Keratinocyte (primary cell): ENCODE results near the gene HK1. TPM values are rescaled to one million over a fixed set of nuclear protein-coding genes. Genes with fewer than 3 reads are reported as not detected.

Experiments
- DNase-seq: peaks from one replicate; pipeline ENCODE4 v3.0.0-alpha.2; 2011; ENCODE audit warnings: low read depth, missing footprints, low spot score
- FAIRE-seq: peaks from 2 replicates; lab custom pipeline; 2011; peaks lifted over from hg19 to GRCh38; lab: Jason Lieb, UNC
- H2AFZ ChIP-seq: 2 replicates; pipeline ENCODE4 v1.6.0; 2012; ENCODE audit warnings: low read length, control low read depth, inconsistent platforms; ENCODE audit not compliant: control insufficient read depth
- H3K27ac ChIP-seq: 2 replicates; pipeline ENCODE4 v1.5.1; 2011; ENCODE audit warnings: low read length; ENCODE audit not compliant: control insufficient read depth, insufficient read depth
- H3K27me3 ChIP-seq: 3 replicates; pipeline ENCODE4 v1.6.0; 2011; ENCODE audit warnings: low read length; ENCODE audit not compliant: control insufficient read depth, insufficient read depth; ENCODE audit errors: extremely low read depth
- H3K36me3 ChIP-seq, 2 experiments: 2 replicates in 1 of 2; 3 replicates in 1 of 2; pipeline ENCODE4 v1.5.1; 2011; ENCODE audit warnings: low read length in 2 of 2, mild to moderate bottlenecking in 1 of 2; ENCODE audit not compliant: control insufficient read depth in 2 of 2, insufficient read depth in 2 of 2; ENCODE audit errors: extremely low read depth in 1 of 2
- H3K4me1 ChIP-seq: 3 replicates; pipeline ENCODE4 v1.5.1; 2011; ENCODE audit warnings: low read length; ENCODE audit not compliant: control insufficient read depth, insufficient read depth; ENCODE audit errors: extremely low read depth
- H3K4me2 ChIP-seq: 3 replicates; pipeline ENCODE4 v1.6.0; 2011; ENCODE audit warnings: low read depth, low read length; ENCODE audit not compliant: control insufficient read depth, insufficient read depth; ENCODE audit errors: extremely low read depth
- H3K4me3 ChIP-seq, 3 experiments: fragments of 200-600 bp in 1 of 3; sonication (generic) in 1 of 3; 2 replicates in 2 of 3; 3 replicates in 1 of 3; pipeline ENCODE4 v1.5.1; 2011 to 2016; ENCODE audit warnings: low read length in 3 of 3, mild to moderate bottlenecking in 3 of 3, control low read depth in 2 of 3, inconsistent platforms in 1 of 3, low read depth in 1 of 3, mixed read lengths in 1 of 3, mixed run types in 1 of 3, moderate library complexity in 1 of 3; ENCODE audit not compliant: control insufficient read depth in 2 of 3, insufficient read depth in 2 of 3; ENCODE audit errors: extremely low read depth in 1 of 3
- H3K79me2 ChIP-seq: 2 replicates; pipeline ENCODE4 v1.6.0; 2012; ENCODE audit warnings: low read length; ENCODE audit not compliant: control insufficient read depth, insufficient read depth
- H3K9ac ChIP-seq: 3 replicates; pipeline ENCODE4 v1.6.0; 2011; ENCODE audit warnings: low read length; ENCODE audit not compliant: control insufficient read depth, insufficient read depth; ENCODE audit errors: extremely low read depth
- H3K9me1 ChIP-seq: 3 replicates; pipeline ENCODE4 v1.6.0; 2011; ENCODE audit warnings: low read length; ENCODE audit not compliant: control insufficient read depth, insufficient read depth; ENCODE audit errors: extremely low read depth
- H3K9me3 ChIP-seq: 2 replicates; pipeline ENCODE4 v1.5.1; 2012; ENCODE audit warnings: low read depth, low read length; ENCODE audit not compliant: control insufficient read depth
- H4K20me1 ChIP-seq: 3 replicates; pipeline ENCODE4 v1.6.0; 2011; ENCODE audit warnings: low read length; ENCODE audit not compliant: control insufficient read depth, insufficient read depth; ENCODE audit errors: extremely low read depth
- EZH2 ChIP-seq: IDR thresholded peaks from one replicate; pipeline ENCODE4 v1.6.1; 2012; ENCODE audit warnings: inconsistent platforms, mild to moderate bottlenecking, low read length, moderate library complexity
- dilution Hi-C: fragments of 300-500 bp; cut with MboI; formaldehyde crosslinking; loops from one replicate; pipeline ENCODE4 v1.7.0; 2020; ENCODE audit warnings: low sequenced_read_pairs; ENCODE audit not compliant: extremely low pct_ligation_motif_present
- polyA plus RNA-seq, 5 experiments: library from polyadenylated mRNA; depleted of rRNA in 3 of 5; stranded (reverse) in 3 of 5; stranded (forward) in 1 of 5; unstranded in 1 of 5; fragments of >200 nt; gene quantifications; 1 replicate in 1 of 5; 2 replicates in 3 of 5; 3 replicates in 1 of 5; pipeline versions ENCODE4 v1.2.1 to v1.2.3, GENCODE V29; 2011 to 2012; ENCODE audit warnings: missing spikeins in 2 of 5, low read depth in 1 of 5, low replicate concordance in 1 of 5
- TF ChIP-seq, protein P1 (sequence below), 3 experiments: IDR thresholded peaks in 1 of 3; conservative IDR thresholded peaks in 1 of 3; optimal IDR thresholded peaks in 1 of 3; 2 replicates in 2 of 3; 3 replicates in 1 of 3; pipeline versions ENCODE3 to v1.5.1; 2011; ENCODE audit warnings: low read length in 3 of 3, mild to moderate bottlenecking in 3 of 3, moderate library complexity in 2 of 3, control low read depth in 1 of 3, inconsistent platforms in 1 of 3; ENCODE audit not compliant: insufficient read depth in 2 of 3; ENCODE audit errors: extremely low read depth in 1 of 3

Gene HK1
- polyA plus RNA-seq, 1 donor (not counting 4 experiments of a cell fraction or from before 2014, with no cell fraction given) = 106 TPM

DNA sequence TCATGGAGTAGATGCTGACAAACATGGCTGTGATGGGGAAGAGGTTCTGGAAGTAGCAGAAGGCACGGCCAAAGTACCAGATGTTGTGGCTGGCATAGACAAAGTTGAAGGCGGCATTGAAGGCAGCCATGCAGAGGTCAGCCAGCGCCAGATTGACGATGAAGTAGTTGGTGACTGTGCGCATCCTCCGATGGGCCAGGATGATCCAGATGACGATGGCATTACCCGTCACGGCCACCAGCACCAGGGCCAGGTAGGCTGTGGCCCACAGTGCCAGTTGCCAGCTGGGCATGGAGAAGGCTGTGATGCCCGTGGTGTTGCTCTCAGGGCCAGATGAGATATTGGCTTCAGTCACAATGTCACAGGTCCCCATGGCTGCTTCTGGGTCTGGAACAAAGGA is 137.7 kb downstream of the HK1 start:
- TF ChIP-seq, protein P1, sequence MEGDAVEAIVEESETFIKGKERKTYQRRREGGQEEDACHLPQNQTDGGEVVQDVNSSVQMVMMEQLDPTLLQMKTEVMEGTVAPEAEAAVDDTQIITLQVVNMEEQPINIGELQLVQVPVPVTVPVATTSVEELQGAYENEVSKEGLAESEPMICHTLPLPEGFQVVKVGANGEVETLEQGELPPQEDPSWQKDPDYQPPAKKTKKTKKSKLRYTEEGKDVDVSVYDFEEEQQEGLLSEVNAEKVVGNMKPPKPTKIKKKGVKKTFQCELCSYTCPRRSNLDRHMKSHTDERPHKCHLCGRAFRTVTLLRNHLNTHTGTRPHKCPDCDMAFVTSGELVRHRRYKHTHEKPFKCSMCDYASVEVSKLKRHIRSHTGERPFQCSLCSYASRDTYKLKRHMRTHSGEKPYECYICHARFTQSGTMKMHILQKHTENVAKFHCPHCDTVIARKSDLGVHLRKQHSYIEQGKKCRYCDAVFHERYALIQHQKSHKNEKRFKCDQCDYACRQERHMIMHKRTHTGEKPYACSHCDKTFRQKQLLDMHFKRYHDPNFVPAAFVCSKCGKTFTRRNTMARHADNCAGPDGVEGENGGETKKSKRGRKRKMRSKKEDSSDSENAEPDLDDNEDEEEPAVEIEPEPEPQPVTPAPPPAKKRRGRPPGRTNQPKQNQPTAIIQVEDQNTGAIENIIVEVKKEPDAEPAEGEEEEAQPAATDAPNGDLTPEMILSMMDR (optimal IDR thresholded peaks at IDR 0.05 in 1 of 3, IDR thresholded peaks at IDR 0.05 in 1 of 3, conservative IDR thresholded peaks at IDR 0.05 in 1 of 3; ENCODE audit: extremely low read depth in 1 of 3, insufficient read depth in 2 of 3, low read length in 3 of 3) = no peak
- TF ChIP-seq EZH2 = no peak
- H2AFZ ChIP-seq = no peak overlapping the region
- H3K9ac ChIP-seq = no peak overlapping the region
- H3K4me3 ChIP-seq = no peak overlapping the region
- H3K4me1 ChIP-seq = peaks cover 5% of the 10 kb centered on the region
- no peak for DNase-seq
- H3K9me1 ChIP-seq = no peaks in the 10 kb centered on the region
- H3K79me2 ChIP-seq = no peaks in the 10 kb centered on the region
- no peaks in the 10 kb centered on the region for H3K36me3 ChIP-seq
- no peak overlapping the region for H3K27ac ChIP-seq
- H3K9me3 ChIP-seq = no peaks in the 10 kb centered on the region
- H3K27me3 ChIP-seq = no peaks in the 10 kb centered on the region
- dilution Hi-C loops = no loop called here
- no peak overlapping the region for H3K4me2 ChIP-seq
- no peak for FAIRE-seq
- no peaks in the 10 kb centered on the region for H4K20me1 ChIP-seq

DNA sequence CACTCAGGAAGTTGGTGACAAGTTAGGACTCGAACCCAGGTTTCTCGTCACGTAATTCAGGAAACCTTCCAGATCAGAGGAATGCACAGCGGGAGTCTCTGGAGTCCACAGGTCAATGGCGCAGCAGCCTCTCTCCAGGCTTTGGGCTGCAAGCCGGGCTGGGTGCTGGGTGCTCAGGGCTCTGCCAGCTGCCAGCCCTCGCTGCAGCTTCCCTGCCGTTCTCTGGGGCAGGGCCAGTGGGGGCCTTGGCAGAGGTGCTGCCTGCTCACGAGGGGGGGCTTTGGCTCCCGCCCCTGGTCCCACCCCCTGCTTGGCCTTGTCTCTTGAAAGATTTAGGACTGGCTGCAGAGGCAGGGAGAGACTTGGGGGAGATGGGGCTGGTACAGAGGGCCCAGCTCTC is 138.4 kb downstream of the HK1 start, which contains the start of gene TACR2:
Gene TACR2 (minus strand): TSS at position 224 of the 400 bp plus-strand sequence. CDS start 595 bp downstream, outside the sequence.
- TF ChIP-seq EZH2 = no peak
- TF ChIP-seq, protein P1 (optimal IDR thresholded peaks at IDR 0.05 in 1 of 3, IDR thresholded peaks at IDR 0.05 in 1 of 3, conservative IDR thresholded peaks at IDR 0.05 in 1 of 3; ENCODE audit: extremely low read depth in 1 of 3, insufficient read depth in 2 of 3, low read length in 3 of 3) = no peak
- Histone ChIP-seq H3K4me3 (no peak within 1 kb of the TSS), H4K20me1 (no peaks in the 10 kb centered on the region), H3K27me3 (no peaks in the 10 kb centered on the region), H3K4me1 (peaks cover 5% of the 10 kb centered on the region), H3K9ac (no peak within 1 kb of the TSS), H3K79me2 (no peaks in the 10 kb centered on the region), H2AFZ (no peak within 1 kb of the TSS), H3K9me1 (no peaks in the 10 kb centered on the region), H3K9me3 (no peaks in the 10 kb centered on the region), H3K4me2 (no peak within 1 kb of the TSS), H3K36me3 (no peaks in the 10 kb centered on the region), H3K27ac (no peak within 1 kb of the TSS)
- dilution Hi-C loops = no loop called here
- DNase-seq (no peak), FAIRE-seq (no peak)
